ENCODE results near the gene GBF1.

GRCh38 chr10:102237711-102238252 is 7.5 kb upstream of the GBF1 start:
- no peak for TF ChIP-seq HMG20B (CRISPR knock-in tag; conservative IDR thresholded peaks at IDR 0.05)
- TF ChIP-seq ZNF280D (CRISPR knock-in tag; IDR thresholded peaks at IDR 0.05) = no peak
- TF ChIP-seq CTCF (CRISPR knock-in tag; IDR thresholded peaks at IDR 0.05) = no peak
- no peak for TF ChIP-seq PHF8 (CRISPR knock-in tag; IDR thresholded peaks at IDR 0.05)
- TF ChIP-seq RAD21 (CRISPR knock-in tag; IDR thresholded peaks at IDR 0.05) = no peak
- TF ChIP-seq ZBTB8A (CRISPR knock-in tag; IDR thresholded peaks at IDR 0.05; ENCODE audit: borderline replicate concordance, low read depth) = no peak
- no peak for TF ChIP-seq CREB1 (IDR thresholded peaks at IDR 0.05)
- TF ChIP-seq CREB1 (CRISPR knock-in tag; IDR thresholded peaks at IDR 0.05) = no peak
- TF ChIP-seq SMARCE1 (IDR thresholded peaks at IDR 0.05; ENCODE audit: borderline replicate concordance) = no peak
- TF ChIP-seq HINFP (CRISPR knock-in tag; IDR thresholded peaks at IDR 0.05; ENCODE audit: low read depth) = no peak
- TF ChIP-seq HNRNPL (IDR thresholded peaks at IDR 0.05; ENCODE audit: low read depth, low read length) = no peak
- TF ChIP-seq SRF (IDR thresholded peaks at IDR 0.05; ENCODE audit: low read depth, low read length) = no peak
